ENCODE measurements around the gene CDH7. TPM values are rescaled to one million over a fixed set of nuclear protein-coding genes. Genes with fewer than 3 reads are reported as not detected.

CDH7 gene
- total RNA-seq, 1 donor = not detected

- H3K36me3 ChIP-seq (ENCODE audit: insufficient read depth, low read length) = no peaks in the 10 kb centered on the region
- DNase-seq (ENCODE audit: insufficient read length, low spot score, missing footprints) = peak; percentile 55
- H3K9me3 ChIP-seq (ENCODE audit: low read depth, low read length) = no peaks in the 10 kb centered on the region
- H4K20me1 ChIP-seq (ENCODE audit: insufficient read depth, low read length) = no peaks in the 10 kb centered on the region
- no peak overlapping the region for H2AFZ ChIP-seq (ENCODE audit: low read length)
- TF ChIP-seq, protein P1, sequence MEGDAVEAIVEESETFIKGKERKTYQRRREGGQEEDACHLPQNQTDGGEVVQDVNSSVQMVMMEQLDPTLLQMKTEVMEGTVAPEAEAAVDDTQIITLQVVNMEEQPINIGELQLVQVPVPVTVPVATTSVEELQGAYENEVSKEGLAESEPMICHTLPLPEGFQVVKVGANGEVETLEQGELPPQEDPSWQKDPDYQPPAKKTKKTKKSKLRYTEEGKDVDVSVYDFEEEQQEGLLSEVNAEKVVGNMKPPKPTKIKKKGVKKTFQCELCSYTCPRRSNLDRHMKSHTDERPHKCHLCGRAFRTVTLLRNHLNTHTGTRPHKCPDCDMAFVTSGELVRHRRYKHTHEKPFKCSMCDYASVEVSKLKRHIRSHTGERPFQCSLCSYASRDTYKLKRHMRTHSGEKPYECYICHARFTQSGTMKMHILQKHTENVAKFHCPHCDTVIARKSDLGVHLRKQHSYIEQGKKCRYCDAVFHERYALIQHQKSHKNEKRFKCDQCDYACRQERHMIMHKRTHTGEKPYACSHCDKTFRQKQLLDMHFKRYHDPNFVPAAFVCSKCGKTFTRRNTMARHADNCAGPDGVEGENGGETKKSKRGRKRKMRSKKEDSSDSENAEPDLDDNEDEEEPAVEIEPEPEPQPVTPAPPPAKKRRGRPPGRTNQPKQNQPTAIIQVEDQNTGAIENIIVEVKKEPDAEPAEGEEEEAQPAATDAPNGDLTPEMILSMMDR (IDR thresholded peaks at IDR 0.05; ENCODE audit: extremely low read depth, low read depth, low read length) = no peak
- no peaks in the 10 kb centered on the region for H3K4me1 ChIP-seq (ENCODE audit: insufficient read depth, low read length)
- H3K4me2 ChIP-seq (ENCODE audit: insufficient read depth, low read length) = no peak overlapping the region
- no peaks in the 10 kb centered on the region for H3K79me2 ChIP-seq (ENCODE audit: insufficient read depth, low read length)
- no peak overlapping the region for H3K27ac ChIP-seq (ENCODE audit: low read depth, low read length)
- H3K27me3 ChIP-seq (ENCODE audit: insufficient read depth, low read length) = no peaks in the 10 kb centered on the region
- H3K4me3 ChIP-seq (ENCODE audit: insufficient read depth, low read length) = no peak overlapping the region
Measured at GRCh38 chr18:65751155-65752085, 608 bp downstream of the CDH7 start.

DNA sequence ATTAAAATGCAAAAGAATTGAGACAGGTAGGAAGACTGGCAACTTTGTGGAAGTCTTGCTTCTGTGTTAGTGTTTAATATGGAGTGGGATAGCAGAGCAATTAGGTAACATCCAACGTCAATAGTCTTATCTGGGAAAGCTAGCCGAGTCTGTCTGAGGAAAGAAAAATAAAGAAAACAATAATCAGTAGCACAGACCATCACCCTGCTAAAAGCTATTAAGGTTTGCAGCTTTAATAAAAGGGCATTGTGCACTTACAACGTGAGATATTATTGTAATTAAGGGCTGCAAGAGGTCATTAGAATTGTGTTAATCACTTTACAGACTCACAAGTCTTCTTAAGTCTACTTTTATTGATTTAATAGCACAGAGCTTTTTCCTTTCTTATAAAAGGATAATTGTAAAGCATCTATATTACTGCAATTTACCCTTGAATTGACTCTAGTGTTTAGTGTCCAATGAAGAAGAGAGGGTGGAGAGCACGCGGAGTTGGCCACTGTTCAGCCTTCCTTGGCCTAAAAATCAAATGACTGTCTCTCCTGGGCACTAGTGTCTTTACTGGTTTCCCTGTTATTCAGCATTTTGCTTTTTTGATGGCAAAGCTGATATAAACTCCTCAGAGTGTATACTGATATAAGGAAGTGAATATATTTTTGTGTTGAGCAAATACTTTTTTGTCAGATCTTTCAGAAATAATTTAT is 2.0 kb downstream of the CDH7 start:
- no peak overlapping the region for H3K4me2 ChIP-seq (ENCODE audit: insufficient read depth, low read length)
- H4K20me1 ChIP-seq (ENCODE audit: insufficient read depth, low read length) = no peaks in the 10 kb centered on the region
- TF ChIP-seq, protein P1 (IDR thresholded peaks at IDR 0.05; ENCODE audit: extremely low read depth, low read depth, low read length) = no peak
- no peaks in the 10 kb centered on the region for H3K36me3 ChIP-seq (ENCODE audit: insufficient read depth, low read length)
- no peaks in the 10 kb centered on the region for H3K79me2 ChIP-seq (ENCODE audit: insufficient read depth, low read length)
- no peak overlapping the region for H3K4me3 ChIP-seq (ENCODE audit: insufficient read depth, low read length)
- H3K9me3 ChIP-seq (ENCODE audit: low read depth, low read length) = no peaks in the 10 kb centered on the region
- no peak overlapping the region for H3K27ac ChIP-seq (ENCODE audit: low read depth, low read length)
- DNase-seq (ENCODE audit: insufficient read length, low spot score, missing footprints) = peak; percentile 37
- H3K27me3 ChIP-seq (ENCODE audit: insufficient read depth, low read length) = no peaks in the 10 kb centered on the region
- H3K4me1 ChIP-seq (ENCODE audit: insufficient read depth, low read length) = no peaks in the 10 kb centered on the region
- no peak overlapping the region for H2AFZ ChIP-seq (ENCODE audit: low read length)

DNA sequence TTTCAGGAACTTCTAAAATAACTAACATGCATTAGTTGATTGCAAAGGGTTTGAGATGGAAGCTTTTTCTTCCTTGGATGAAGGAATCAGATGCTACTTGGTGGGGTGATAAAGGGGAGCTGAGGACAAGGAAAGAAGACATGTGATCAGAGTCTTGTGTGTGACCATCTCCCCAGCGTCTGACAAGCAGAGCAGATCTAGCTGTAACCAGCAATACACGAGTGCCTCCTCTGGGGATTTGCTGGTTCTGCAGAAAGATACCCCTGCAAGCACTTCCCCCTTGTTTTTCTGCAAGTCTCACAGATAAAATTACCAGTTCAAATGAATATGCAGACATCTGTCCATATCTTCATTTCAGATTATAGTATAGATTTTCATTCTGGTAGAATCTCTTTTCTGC is 2.7 kb downstream of the CDH7 start:
- DNase-seq (ENCODE audit: insufficient read length, low spot score, missing footprints) = no peak
- TF ChIP-seq, protein P1 (IDR thresholded peaks at IDR 0.05; ENCODE audit: extremely low read depth, low read depth, low read length) = no peak
- no peak overlapping the region for H3K4me3 ChIP-seq (ENCODE audit: insufficient read depth, low read length)
- no peak overlapping the region for H3K4me2 ChIP-seq (ENCODE audit: insufficient read depth, low read length)
- H3K36me3 ChIP-seq (ENCODE audit: insufficient read depth, low read length) = no peaks in the 10 kb centered on the region
- H3K9me3 ChIP-seq (ENCODE audit: low read depth, low read length) = no peaks in the 10 kb centered on the region
- H4K20me1 ChIP-seq (ENCODE audit: insufficient read depth, low read length) = no peaks in the 10 kb centered on the region
- H2AFZ ChIP-seq (ENCODE audit: low read length) = no peak overlapping the region
- no peaks in the 10 kb centered on the region for H3K27me3 ChIP-seq (ENCODE audit: insufficient read depth, low read length)
- H3K79me2 ChIP-seq (ENCODE audit: insufficient read depth, low read length) = no peaks in the 10 kb centered on the region
- H3K27ac ChIP-seq (ENCODE audit: low read depth, low read length) = no peak overlapping the region
- no peaks in the 10 kb centered on the region for H3K4me1 ChIP-seq (ENCODE audit: insufficient read depth, low read length)

GRCh38 chr18:65754121-65754520 is 3.3 kb downstream of the CDH7 start:
- H2AFZ ChIP-seq (ENCODE audit: low read length) = no peak overlapping the region
- no peaks in the 10 kb centered on the region for H3K4me1 ChIP-seq (ENCODE audit: insufficient read depth, low read length)
- H3K27me3 ChIP-seq (ENCODE audit: insufficient read depth, low read length) = no peaks in the 10 kb centered on the region
- no peak overlapping the region for H3K4me2 ChIP-seq (ENCODE audit: insufficient read depth, low read length)
- no peak overlapping the region for H3K27ac ChIP-seq (ENCODE audit: low read depth, low read length)
- H3K79me2 ChIP-seq (ENCODE audit: insufficient read depth, low read length) = no peaks in the 10 kb centered on the region
- TF ChIP-seq, protein P1 (IDR thresholded peaks at IDR 0.05; ENCODE audit: extremely low read depth, low read depth, low read length) = no peak
- H3K4me3 ChIP-seq (ENCODE audit: insufficient read depth, low read length) = no peak overlapping the region
- DNase-seq (ENCODE audit: insufficient read length, low spot score, missing footprints) = peak; percentile 56
- no peaks in the 10 kb centered on the region for H3K36me3 ChIP-seq (ENCODE audit: insufficient read depth, low read length)
- H4K20me1 ChIP-seq (ENCODE audit: insufficient read depth, low read length) = no peaks in the 10 kb centered on the region
- H3K9me3 ChIP-seq (ENCODE audit: low read depth, low read length) = no peaks in the 10 kb centered on the region

Measured in osteoblast (primary cell).